HK-2 (cell line): ENCODE data around the gene BAG5.
"Not testable (repeated sequence)": the region's sequence is repeated elsewhere in the genome, so short reads cannot be mapped to it uniquely, and the experiment has no call there.

Source experiments
- DNase-seq: peaks from one replicate; pipeline ENCODE4 v3.0.0-alpha.2; 2018; ENCODE audit not compliant: unreplicated experiment

The BAG5 gene

GRCh38 chr14:103522649-103523574 lies 39.5 kb downstream of the BAG5 start, which contains the start of gene CKB:
Gene CKB (minus strand): TSS chr14:103522830. CDS start chr14:103522493, 337 bp downstream.
- peak; percentile 74 for DNase-seq

- DNase-seq, result peak; percentile 45
Measured at GRCh38 chr14:103521951-103522563, 40.4 kb downstream of the BAG5 start.

GRCh38 chr14:103521438-103521950 lies 41.0 kb downstream of the BAG5 start:
- no peak for DNase-seq

- DNase-seq, result peak; percentile 81
Measured at GRCh38 chr14:103520657-103521437, 41.6 kb downstream of the BAG5 start.

- no peak for DNase-seq
Measured at GRCh38 chr14:103520269-103520656, 42.2 kb downstream of the BAG5 start.

GRCh38 chr14:103519837-103520212 lies 42.6 kb downstream of the BAG5 start:
- no peak for DNase-seq

- DNase-seq, result peak; percentile 62
Measured at GRCh38 chr14:103519043-103519836, 43.2 kb downstream of the BAG5 start.

- peak; percentile 76 for DNase-seq
Measured at GRCh38 chr14:103518422-103519042, 43.9 kb downstream of the BAG5 start.

GRCh38 chr14:103517721-103518421 lies 44.6 kb downstream of the BAG5 start:
- no peak for DNase-seq

GRCh38 chr14:103517174-103517566 lies 45.3 kb downstream of the BAG5 start:
- DNase-seq, result no peak

GRCh38 chr14:103516426-103517173 lies 45.9 kb downstream of the BAG5 start:
- DNase-seq, result no peak

GRCh38 chr14:103514596-103515421 lies 47.6 kb downstream of the BAG5 start:
- no peak for DNase-seq

GRCh38 chr14:103512701-103513611 lies 49.5 kb downstream of the BAG5 start:
- DNase-seq, result no peak

GRCh38 chr14:103512180-103512579 lies 50.3 kb downstream of the BAG5 start:
- not testable (repeated sequence) for DNase-seq

GRCh38 chr14:103510724-103511693 lies 51.4 kb downstream of the BAG5 start:
- DNase-seq, result no peak
